GM19240 (cell line): ENCODE results near the gene ELL.

ENCODE experiments used
- DNase-seq: peaks from one replicate; pipeline ENCODE4 v3.0.0; 2011; ENCODE audit warnings: low spot score; ENCODE audit not compliant: insufficient read length

Gene ELL

GRCh38 chr19:18449552-18449951, 72.3 kb downstream of the ELL start:
- no peak for DNase-seq

DNA sequence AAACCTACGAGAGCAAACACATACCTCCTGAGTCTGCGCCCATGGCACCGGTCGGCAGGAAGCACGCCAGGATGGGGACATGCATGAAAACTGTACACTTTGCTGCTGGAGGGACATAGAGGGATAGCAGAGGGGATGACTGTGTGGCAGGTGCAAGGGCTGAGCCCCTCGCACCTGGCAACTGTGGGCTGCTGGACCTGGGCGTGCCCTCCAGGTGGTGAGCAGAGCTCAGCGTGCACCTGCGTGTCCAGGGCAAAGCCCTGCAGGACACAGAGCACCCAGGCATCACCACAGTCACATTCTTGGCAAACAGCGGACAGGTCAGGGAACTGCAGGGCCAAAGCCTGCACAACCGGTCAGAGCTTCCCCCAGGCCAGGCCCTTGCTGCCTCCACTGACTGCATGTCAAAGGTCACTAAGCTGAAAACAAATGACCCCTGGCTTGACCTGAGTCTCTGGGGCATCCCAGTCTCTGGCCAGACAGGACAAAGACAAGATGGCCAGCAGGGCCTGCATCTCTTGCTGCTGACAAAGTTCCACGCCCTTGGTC, 75.0 kb downstream of the ELL start:
- DNase-seq = no peak

DNA sequence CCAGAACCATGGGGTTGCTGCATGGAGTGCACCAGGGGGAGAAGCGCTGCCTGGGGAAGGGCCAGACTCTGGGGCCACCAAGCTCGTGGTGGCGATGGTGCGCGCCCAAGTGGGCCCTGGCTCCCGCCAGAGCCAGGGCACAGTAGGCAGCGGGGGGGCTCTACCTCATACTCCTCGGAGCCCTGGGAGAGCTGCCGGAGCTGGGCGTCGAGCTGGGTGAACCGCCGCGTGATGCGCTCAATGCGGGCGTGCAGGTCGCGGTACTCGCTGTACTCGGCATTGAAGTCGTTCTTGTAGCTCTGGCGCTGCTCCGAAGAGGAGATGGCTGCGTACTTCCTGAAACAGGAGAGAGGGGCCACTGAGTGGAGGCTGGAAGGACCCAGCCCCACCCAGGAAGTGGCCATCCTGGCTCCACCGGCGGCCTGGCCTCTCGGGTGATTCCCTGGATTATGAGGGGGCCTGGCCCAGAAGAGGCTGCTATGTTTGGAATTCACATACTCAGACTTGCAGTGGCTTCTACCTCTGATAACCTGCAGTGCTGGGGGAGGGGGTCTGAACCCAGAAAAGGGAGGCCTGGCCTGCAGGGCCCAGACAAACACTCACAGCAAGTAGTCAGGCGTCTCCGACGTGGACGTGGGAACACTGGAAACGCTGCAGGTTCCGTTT, 75.6 kb downstream of the ELL start:
- DNase-seq = no peak

DNA sequence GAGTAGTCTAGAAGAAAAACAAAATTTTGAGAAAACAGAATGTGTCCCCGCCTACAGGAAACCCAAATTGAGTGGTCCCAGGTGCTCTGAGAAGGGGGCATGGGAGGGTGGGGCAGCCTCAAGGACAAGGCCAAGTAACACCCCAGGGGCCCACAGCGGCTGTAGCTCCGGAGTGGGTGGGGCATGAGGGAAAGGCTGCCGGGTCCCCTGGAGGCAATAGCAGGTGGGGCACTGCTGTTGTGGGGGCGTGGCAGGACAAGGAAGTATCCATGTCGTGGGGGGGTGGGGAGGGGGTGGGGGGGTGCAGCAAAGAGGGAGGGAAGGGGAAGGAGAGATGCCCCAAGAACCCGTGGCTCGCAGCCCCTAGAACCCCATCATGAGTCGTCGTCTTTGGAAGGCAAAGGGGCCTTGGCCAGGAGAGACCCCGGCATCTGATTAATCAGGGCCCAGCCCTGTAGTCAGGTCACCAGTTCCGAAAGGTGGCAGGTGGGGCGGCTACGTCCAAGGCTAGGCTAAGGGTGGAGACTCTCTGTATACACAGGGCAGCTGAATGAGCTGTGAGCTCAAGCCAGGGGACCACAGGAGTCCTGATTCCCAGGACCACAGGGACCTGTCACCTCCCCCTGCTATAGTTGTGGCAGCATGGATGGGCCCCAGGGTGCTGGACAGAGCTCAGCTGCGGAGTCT, 76.5 kb downstream of the ELL start:
- DNase-seq = no peak

DNA sequence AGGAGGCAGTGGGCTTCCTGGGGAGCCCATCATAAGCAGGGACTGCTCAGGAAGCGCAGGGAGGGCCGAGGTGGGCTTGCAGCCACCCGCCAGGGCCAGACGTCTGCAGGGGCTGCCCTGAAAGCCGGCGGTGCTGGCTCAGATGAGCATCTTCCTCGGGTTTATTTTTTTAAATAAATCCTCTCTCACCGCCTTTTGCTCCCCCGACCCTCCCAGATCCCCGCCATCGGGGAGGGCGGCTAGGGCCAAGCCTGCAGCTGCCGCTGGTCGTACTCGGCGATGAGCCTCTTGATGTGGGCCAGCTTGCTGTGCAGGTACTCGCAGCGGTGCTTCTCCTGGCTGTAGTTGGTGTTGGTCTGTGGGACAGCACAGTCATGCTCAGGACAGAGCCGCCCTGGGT, 77.4 kb downstream of the ELL start:
- DNase-seq = no peak

GRCh38 chr19:18443831-18444230, 78.0 kb downstream of the ELL start:
- no peak for DNase-seq

DNA sequence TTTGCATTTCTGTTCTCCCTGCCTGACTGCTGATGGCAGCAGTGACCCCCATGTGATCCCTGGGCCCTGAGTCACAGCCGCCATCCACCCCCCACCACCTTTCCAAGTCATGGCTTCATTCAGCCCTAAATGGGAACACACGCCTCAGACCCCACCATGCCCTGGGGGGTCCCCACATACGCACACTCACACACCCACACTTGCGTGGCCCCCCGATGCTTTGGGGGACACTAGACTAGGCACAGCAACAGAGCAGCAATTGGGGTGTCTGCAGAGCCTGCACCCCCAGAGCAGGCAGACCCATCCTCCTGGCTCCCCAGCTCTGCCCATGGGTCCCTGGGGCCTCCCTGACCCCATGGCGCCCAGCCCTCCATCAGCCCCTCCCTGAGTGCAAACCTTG, 78.5 kb downstream of the ELL start:
- DNase-seq = no peak

DNA sequence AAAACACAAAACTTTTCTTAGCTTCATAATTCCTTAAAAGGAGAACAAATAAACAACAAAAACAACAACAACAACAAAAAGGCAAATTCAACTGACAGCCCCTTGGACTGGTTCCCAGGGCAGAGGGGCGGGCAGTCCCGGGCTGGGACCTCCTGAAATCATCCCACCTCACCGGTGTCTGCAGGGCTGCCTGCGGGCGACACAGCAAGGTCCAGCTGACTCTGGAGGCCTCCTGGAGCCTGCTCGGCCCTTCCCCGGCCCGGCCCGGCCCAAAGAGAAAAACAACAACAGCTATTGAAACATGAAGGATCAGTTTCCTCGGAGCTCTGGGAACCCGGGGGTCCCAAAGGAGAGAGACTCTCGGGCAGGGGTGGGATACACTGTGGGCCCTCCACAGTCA, 78.9 kb downstream of the ELL start:
- DNase-seq = no peak

DNA sequence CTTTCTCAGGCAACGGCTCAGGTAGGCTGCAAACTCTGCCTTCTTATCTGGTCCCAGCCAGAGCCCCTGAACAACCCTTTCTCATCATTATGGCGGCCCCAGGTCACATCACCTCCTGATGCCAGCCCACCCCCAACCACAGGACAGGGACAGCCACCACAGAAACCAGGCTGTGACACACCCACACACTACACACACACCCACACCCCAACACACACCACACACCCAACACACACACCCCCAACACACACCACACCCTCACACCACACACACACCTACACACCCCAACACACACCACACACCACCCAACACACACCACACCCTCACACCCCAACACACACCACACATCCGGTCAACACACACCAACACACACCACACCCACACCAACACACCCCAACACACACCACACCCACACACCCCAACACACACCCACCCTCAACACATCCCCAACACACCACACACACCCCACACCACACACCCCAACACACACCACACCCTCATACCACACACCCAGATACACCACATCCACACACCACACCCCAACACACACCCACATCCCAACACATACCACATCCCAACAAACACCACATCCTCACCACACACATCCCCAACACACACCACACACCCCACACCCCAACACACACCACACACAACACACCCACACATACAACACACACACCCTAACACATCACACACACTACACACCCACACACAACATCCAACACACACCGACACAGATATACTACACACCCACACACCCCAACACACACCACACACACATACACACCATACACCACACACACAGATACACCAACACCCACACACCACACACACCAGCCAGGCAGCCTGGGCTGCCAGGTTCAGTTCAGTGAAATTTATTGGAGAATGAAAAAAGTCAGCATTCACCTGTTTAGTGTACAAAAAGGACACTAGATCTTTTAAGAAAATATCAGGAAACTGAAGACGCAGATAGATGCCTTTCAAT, 79.8 kb downstream of the ELL start:
- no peak for DNase-seq

- DNase-seq = no peak
Measured at GRCh38 chr19:18440936-18441803, 80.7 kb downstream of the ELL start.

DNA sequence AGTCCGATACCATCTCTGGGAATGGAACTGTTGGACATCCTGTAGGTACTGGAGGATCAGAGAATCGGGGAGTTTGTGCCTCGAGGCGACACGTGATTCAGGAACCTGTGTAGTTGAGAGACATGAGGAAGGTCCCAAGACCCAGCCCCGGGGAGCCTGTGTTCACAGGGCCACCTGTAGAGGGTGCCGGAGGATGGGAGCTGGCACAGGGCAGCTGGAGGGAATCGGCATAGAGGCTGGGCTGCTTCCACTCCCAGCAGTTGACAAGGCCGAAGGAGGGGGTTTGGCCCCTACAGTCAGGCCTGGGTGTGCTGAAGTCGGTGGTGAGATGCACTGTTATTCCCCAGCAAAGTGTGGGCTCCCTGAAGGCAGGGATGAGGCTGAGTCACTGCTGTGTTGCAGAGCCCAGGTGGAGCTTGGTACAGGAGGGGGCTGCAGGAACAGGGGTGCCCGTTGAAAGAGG, 81.4 kb downstream of the ELL start:
- DNase-seq = no peak

GRCh38 chr19:18439910-18440237, 82.0 kb downstream of the ELL start:
- DNase-seq = no peak

- DNase-seq = no peak
Measured at GRCh38 chr19:18439025-18439909, 82.6 kb downstream of the ELL start.

- DNase-seq = no peak
Measured at GRCh38 chr19:18438331-18439024, 83.4 kb downstream of the ELL start.

DNA sequence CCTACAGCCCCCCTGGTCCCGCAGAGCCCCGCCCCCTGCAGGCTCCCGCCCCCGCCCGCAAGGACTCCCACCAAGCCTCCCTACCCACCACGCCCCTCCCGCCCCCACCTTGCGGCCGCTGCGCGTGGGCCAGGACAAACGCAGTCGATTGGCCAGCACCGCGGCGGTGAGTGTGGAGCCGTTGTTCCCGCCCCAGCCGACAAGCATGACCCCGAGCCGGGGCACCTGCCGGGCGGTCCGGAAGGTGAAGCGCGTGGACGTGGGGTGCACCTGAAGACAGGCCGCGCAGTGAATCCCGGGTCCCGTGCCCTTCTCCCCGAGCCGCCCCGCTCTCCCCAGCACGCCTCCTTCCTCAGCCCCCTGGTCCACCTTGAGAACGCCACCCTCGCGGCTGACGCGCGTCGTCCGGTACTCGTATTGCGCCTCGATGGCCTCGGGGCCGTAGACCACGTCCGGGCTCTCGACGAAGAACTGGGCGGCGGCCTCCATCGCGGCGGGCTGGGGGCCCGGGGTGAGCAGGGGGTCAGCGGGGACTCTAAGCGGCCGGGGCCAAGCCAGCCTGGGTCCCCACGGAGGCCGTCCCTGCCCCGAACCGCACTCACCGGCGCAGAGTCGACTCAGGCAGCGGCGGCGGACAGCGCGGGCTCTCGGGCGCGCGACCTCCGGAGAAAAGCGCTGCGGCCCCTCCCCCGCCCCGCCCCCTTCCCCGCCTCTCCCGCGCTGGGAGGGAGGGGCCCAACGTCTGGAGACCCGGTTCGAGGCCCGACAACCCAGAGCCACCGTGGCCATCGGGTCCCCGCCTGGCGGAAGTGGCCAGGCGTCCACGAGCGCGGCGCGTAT, 84.2 kb downstream of the ELL start, which contains the start of gene ISYNA1:
TSS of gene ISYNA1 (minus strand) at position 643 of the 840 bp plus-strand sequence. CDS start at position 489, 154 bp downstream.
- DNase-seq = no peak

GRCh38 chr19:18436671-18437490, 85.0 kb downstream of the ELL start:
- DNase-seq = peak; percentile 96
